LNCaP clone FGC (cell line): ENCODE data around the gene PRPF40B.

Source experiments
- DNase-seq: peaks from one replicate; pipeline ENCODE4 v3.0.0-alpha.2; 2011; ENCODE audit warnings: low read depth
- H3K4me3 ChIP-seq: 2 replicates; pipeline ENCODE4 v1.5.1; 2011; ENCODE audit warnings: mild to moderate bottlenecking, low read depth, low read length, control low read depth
- TF ChIP-seq, protein P1 (sequence below): IDR thresholded peaks from 2 replicates; pipeline ENCODE4 v1.5.1; 2012; ENCODE audit warnings: mild to moderate bottlenecking; ENCODE audit not compliant: control insufficient read depth, insufficient read depth; ENCODE audit errors: extremely low read depth

The PRPF40B gene

DNA sequence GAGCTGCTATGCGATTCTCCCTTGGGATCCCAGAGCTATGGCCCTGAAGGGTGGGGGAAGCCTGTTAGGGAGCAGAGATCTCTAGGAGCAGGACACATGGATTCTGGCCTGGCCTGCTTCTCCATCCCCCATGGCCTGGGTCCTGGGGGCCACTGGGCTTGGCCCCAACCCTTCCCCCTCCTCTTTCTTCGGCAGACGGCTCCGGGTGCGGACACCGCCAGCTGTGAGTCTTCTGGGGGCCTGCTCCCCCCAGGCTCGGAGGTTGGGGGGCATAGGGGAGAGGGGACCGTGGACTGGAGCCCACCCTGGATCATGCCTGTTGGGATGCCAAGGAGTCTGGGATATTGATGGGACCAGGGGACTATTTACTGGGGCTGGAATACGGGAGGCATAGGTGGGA is 9.0 kb downstream of the PRPF40B start:
- no peak for DNase-seq
- TF ChIP-seq, protein P1, sequence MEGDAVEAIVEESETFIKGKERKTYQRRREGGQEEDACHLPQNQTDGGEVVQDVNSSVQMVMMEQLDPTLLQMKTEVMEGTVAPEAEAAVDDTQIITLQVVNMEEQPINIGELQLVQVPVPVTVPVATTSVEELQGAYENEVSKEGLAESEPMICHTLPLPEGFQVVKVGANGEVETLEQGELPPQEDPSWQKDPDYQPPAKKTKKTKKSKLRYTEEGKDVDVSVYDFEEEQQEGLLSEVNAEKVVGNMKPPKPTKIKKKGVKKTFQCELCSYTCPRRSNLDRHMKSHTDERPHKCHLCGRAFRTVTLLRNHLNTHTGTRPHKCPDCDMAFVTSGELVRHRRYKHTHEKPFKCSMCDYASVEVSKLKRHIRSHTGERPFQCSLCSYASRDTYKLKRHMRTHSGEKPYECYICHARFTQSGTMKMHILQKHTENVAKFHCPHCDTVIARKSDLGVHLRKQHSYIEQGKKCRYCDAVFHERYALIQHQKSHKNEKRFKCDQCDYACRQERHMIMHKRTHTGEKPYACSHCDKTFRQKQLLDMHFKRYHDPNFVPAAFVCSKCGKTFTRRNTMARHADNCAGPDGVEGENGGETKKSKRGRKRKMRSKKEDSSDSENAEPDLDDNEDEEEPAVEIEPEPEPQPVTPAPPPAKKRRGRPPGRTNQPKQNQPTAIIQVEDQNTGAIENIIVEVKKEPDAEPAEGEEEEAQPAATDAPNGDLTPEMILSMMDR: no peak
- H3K4me3 ChIP-seq: no peak overlapping the region

DNA sequence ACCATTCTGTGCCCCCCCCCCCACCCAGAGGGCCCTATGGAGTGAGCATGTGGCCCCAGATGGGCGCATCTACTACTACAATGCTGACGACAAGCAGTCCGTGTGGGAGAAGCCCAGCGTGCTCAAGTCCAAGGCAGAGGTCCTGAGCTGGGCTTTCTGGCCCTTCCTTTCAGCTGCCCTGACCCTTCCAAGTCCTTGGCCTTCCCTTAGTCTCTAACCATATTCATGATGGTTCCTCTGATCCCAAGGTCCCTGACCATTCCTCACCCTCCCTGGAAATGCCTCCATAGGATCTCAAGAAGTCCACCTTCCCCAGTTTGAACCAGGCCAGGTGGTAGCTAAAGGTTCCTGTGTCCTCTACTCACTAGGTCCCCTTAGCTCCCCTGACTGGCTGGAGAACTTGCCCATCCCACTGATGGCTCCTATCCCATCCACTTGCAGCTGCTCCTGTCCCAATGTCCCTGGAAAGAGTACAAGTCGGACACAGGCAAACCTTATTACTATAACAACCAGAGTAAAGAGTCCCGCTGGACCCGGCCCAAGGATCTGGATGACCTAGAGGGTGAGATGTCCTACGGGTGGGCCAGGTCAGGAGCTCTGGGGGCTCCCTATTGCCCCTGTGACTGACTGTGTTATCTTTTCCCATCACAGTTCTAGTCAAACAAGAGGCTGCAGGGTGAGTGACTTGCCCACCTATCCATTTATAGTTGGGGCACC is 9.8 kb downstream of the PRPF40B start:
- DNase-seq: no peak
- TF ChIP-seq, protein P1: no peak
- no peak overlapping the region for H3K4me3 ChIP-seq

- no peak for DNase-seq
- no peak overlapping the region for H3K4me3 ChIP-seq
- TF ChIP-seq, protein P1: no peak
Measured at GRCh38 chr12:49633703-49634345, 10.5 kb downstream of the PRPF40B start.

GRCh38 chr12:49635036-49635435 is 11.7 kb downstream of the PRPF40B start:
- TF ChIP-seq, protein P1: no peak

DNA sequence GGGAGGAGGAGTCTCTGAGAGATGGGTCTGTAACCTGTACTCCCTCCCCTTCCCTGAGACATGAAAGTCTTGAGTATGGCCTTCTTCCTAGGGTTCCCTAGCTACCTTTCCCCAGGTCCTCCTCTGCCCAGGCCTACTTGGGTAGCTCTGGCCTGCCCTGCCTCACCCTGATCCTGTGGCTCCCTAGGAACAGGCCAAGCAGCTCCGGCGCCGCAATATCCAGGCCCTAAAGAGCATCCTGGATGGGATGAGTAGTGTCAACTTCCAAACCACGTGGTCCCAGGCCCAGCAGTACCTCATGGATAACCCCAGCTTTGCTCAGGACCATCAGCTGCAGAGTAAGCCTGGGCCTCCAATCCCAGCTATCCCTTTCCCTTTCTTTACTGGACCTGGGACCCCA is 12.3 kb downstream of the PRPF40B start:
- TF ChIP-seq, protein P1: no peak
- no peak for DNase-seq
- no peak overlapping the region for H3K4me3 ChIP-seq

More at GRCh38 chr12:49635036-49635435, 11.7 kb downstream of the PRPF40B start:
- no peak overlapping the region for H3K4me3 ChIP-seq
- no peak for DNase-seq

DNA sequence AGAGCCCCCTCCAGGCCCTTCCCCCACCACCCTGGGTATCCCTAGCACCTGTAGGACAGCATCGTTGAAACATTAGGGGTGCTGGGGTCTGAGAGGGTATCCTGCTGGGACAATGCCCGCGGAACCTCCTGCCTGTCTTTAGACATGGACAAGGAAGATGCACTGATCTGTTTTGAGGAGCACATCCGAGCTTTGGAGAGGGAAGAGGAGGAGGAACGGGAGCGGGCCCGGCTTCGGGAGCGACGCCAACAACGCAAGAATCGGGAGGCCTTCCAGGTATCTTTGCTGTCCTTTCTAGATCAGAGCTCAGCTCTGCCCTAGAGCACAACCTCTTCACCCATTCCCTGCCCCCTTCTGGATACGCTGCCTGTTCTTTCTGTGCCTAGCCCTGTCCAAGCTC is 13.2 kb downstream of the PRPF40B start:
- no peak for DNase-seq
- no peak overlapping the region for H3K4me3 ChIP-seq
- TF ChIP-seq, protein P1: no peak
